Ishikawa (cell line): ENCODE data around the gene MAPK4.

Experiments used
- CEBPB ChIP-seq: IDR thresholded peaks from 2 replicates; pipeline ENCODE4 v1.6.1; 2012
- CREB1 ChIP-seq: IDR thresholded peaks from 2 replicates; pipeline ENCODE4 v1.6.1; 2012; ENCODE audit warnings: low read depth
- EGR1 ChIP-seq: IDR thresholded peaks from 2 replicates; pipeline ENCODE4 v1.6.1; 2012
- EP300 ChIP-seq: IDR thresholded peaks from 2 replicates; pipeline ENCODE4 v1.6.1; 2012; ENCODE audit warnings: borderline replicate concordance
- FOXM1 ChIP-seq: IDR thresholded peaks from 2 replicates; pipeline ENCODE4 v1.6.1; 2012; ENCODE audit warnings: low read depth, borderline replicate concordance
- NFIC ChIP-seq: IDR thresholded peaks from 2 replicates; pipeline ENCODE4 v1.6.1; 2012
- RAD21 ChIP-seq: IDR thresholded peaks from 2 replicates; pipeline ENCODE4 v1.6.1; 2012; ENCODE audit warnings: low read depth
- TAF1 ChIP-seq: IDR thresholded peaks from 2 replicates; pipeline ENCODE4 v1.6.1; 2012; ENCODE audit warnings: low read depth, mild to moderate bottlenecking
- TCF12 ChIP-seq: IDR thresholded peaks from 2 replicates; pipeline ENCODE4 v1.6.1; 2012; ENCODE audit warnings: low read depth
- TEAD4 ChIP-seq: IDR thresholded peaks from 2 replicates; pipeline ENCODE4 v1.6.1; 2012
- USF1 ChIP-seq: IDR thresholded peaks from 2 replicates; pipeline ENCODE4 v1.6.1; 2012
- YY1 ChIP-seq: IDR thresholded peaks from 2 replicates; pipeline ENCODE4 v1.6.1; 2012; ENCODE audit warnings: low read depth
- ZBTB7A ChIP-seq: IDR thresholded peaks from 2 replicates; pipeline ENCODE4 v1.6.1; 2012; ENCODE audit warnings: low read depth
- TF ChIP-seq, protein P1 (sequence below): IDR thresholded peaks from 2 replicates; pipeline ENCODE4 v1.6.1; 2012; ENCODE audit warnings: low read depth, mild to moderate bottlenecking
- TF ChIP-seq, protein P2 (sequence below): IDR thresholded peaks from 2 replicates; pipeline ENCODE4 v1.6.1; 2012

Gene MAPK4

DNA sequence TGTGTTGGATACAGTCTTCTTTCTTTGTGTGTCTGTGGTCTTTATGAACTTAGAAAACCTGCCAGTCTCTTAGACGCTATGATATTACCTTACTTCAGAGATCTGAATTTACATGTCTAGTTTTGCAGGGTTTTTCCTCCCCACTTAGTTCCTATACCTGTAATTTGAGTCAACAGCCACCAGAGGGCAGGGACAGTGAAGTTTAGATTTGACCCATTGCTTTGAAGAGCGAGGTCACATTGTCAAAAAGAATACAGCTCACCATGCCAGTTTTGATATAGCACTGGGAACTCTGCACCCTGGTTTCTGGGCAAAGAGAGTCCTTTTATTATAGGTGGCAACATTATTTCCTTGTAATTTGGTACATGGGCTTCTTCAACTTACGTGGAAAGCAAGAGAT, 102.3 kb downstream of the MAPK4 start:
- TF ChIP-seq TCF12 (no peak), RAD21 (peak; percentile 61)

- TF ChIP-seq YY1 (no peak), ZBTB7A (no peak), NFIC (no peak)
These were observed 103.0 kb downstream of the MAPK4 start for GRCh38 chr18:50662775-50663383.

- TF ChIP-seq EGR1 = no peak
- no peak for TF ChIP-seq TEAD4
- no peak for TF ChIP-seq TCF12
- no peak for TF ChIP-seq CEBPB
- TF ChIP-seq, protein P1, sequence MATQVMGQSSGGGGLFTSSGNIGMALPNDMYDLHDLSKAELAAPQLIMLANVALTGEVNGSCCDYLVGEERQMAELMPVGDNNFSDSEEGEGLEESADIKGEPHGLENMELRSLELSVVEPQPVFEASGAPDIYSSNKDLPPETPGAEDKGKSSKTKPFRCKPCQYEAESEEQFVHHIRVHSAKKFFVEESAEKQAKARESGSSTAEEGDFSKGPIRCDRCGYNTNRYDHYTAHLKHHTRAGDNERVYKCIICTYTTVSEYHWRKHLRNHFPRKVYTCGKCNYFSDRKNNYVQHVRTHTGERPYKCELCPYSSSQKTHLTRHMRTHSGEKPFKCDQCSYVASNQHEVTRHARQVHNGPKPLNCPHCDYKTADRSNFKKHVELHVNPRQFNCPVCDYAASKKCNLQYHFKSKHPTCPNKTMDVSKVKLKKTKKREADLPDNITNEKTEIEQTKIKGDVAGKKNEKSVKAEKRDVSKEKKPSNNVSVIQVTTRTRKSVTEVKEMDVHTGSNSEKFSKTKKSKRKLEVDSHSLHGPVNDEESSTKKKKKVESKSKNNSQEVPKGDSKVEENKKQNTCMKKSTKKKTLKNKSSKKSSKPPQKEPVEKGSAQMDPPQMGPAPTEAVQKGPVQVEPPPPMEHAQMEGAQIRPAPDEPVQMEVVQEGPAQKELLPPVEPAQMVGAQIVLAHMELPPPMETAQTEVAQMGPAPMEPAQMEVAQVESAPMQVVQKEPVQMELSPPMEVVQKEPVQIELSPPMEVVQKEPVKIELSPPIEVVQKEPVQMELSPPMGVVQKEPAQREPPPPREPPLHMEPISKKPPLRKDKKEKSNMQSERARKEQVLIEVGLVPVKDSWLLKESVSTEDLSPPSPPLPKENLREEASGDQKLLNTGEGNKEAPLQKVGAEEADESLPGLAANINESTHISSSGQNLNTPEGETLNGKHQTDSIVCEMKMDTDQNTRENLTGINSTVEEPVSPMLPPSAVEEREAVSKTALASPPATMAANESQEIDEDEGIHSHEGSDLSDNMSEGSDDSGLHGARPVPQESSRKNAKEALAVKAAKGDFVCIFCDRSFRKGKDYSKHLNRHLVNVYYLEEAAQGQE = no peak
- TF ChIP-seq ZBTB7A = no peak
- TF ChIP-seq YY1 = no peak
- TF ChIP-seq, protein P2, sequence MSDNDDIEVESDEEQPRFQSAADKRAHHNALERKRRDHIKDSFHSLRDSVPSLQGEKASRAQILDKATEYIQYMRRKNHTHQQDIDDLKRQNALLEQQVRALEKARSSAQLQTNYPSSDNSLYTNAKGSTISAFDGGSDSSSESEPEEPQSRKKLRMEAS = no peak
- no peak for TF ChIP-seq USF1
- no peak for TF ChIP-seq CREB1
These were observed 103.9 kb downstream of the MAPK4 start for GRCh38 chr18:50663626-50664441.

GRCh38 chr18:50665015-50665414, 105.1 kb downstream of the MAPK4 start:
- TF ChIP-seq TAF1 = no peak

GRCh38 chr18:50665519-50665918, 105.6 kb downstream of the MAPK4 start:
- no peak for TF ChIP-seq EP300
- no peak for TF ChIP-seq NFIC
- TF ChIP-seq RAD21 = no peak
- no peak for TF ChIP-seq FOXM1
- no peak for TF ChIP-seq YY1
- no peak for TF ChIP-seq CREB1
- TF ChIP-seq TCF12 = no peak
- TF ChIP-seq TEAD4 = no peak
- no peak for TF ChIP-seq CEBPB
- TF ChIP-seq ZBTB7A = no peak
- TF ChIP-seq USF1 = no peak
- TF ChIP-seq, protein P2 = no peak
- no peak for TF ChIP-seq EGR1

DNA sequence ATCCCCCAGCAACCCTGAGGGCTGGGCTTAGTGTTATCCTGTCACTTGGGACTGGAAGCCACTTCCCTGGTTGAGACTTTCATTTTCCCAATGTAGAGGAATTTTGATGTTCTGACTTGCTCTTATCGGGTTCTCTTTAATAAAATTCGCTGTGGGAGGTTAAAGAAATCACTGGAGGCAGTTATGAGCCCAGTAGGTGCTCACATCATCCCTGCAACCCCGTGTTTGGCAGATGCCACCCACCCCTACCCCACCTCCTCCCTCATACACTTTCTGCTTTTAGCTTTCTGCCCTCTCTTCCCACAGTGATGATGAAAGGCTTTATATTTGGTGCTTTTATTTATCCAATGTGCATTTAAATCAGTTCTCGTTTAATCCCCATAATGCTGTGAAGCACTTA, 106.6 kb downstream of the MAPK4 start:
- TF ChIP-seq, protein P1 = no peak
- no peak for TF ChIP-seq TEAD4
- no peak for TF ChIP-seq TAF1
- TF ChIP-seq YY1 = no peak
- no peak for TF ChIP-seq ZBTB7A

- TF ChIP-seq YY1 = no peak
- TF ChIP-seq EGR1 = no peak
- no peak for TF ChIP-seq USF1
These were observed 111.5 kb downstream of the MAPK4 start for GRCh38 chr18:50671376-50671775.
